PFSK-1 (cell line): Measurements from ENCODE around the gene LYL1.

ENCODE experiments used
- REST ChIP-seq, 2 experiments: IDR thresholded peaks; 2 replicates each; pipeline versions ENCODE4 v1.6.1 to v1.8.0; 2011 to 2012; ENCODE audit warnings: low read depth in 2 of 2, low read length in 2 of 2, control low read depth in 1 of 2, inconsistent platforms in 1 of 2, mild to moderate bottlenecking in 1 of 2, moderate library complexity in 1 of 2; ENCODE audit not compliant: insufficient read depth in 1 of 2
- TAF1 ChIP-seq: IDR thresholded peaks from 2 replicates; pipeline ENCODE4 v1.6.1; 2012; ENCODE audit warnings: low read length, control low read depth, borderline replicate concordance; ENCODE audit not compliant: insufficient read depth

GRCh38 chr19:13057147-13057572, 45.5 kb downstream of the LYL1 start:
- TF ChIP-seq REST (IDR thresholded peaks at IDR 0.05; ENCODE audit: insufficient read depth in 1 of 2, low read depth in 2 of 2, low read length in 2 of 2) (no peak), TAF1 (no peak)
